Calu3 (cell line): ENCODE measurements around the gene KCNT2. TPM values are rescaled to one million over a fixed set of nuclear protein-coding genes. Genes with fewer than 3 reads are reported as not detected.

ENCODE experiments used
- BruUV-seq: library from RNA; stranded (reverse); fragments of 400-500 nt; replicated peaks from 2 replicates; lab custom pipeline; 2021; lab: Mats Ljungman, UMichigan
- CTCF ChIA-PET: fragments of 300-600 bp; sonication (Branson Sonifier 250); formaldehyde crosslinking; loops from one replicate; lab custom pipeline; 2022; ENCODE audit warnings: antibody characterized with exemption; lab: Charles Lee
- DNase-seq: peaks from one replicate; pipeline ENCODE4 v3.0.0; 2022
- H3K27ac Mint-ChIP-seq: one replicate; pipeline ENCODE4 v1.8.0; 2022; ENCODE audit warnings: mixed read lengths; ENCODE audit not compliant: unreplicated experiment
- H3K27me3 Mint-ChIP-seq: one replicate; pipeline ENCODE4 v1.8.0; 2022; ENCODE audit warnings: mixed read lengths; ENCODE audit not compliant: unreplicated experiment
- H3K36me3 Mint-ChIP-seq: one replicate; pipeline ENCODE4 v1.8.0; 2022; ENCODE audit warnings: mild to moderate bottlenecking, moderate library complexity, mixed read lengths; ENCODE audit not compliant: insufficient read depth, unreplicated experiment
- H3K4me1 Mint-ChIP-seq: one replicate; pipeline ENCODE4 v1.8.0; 2022; ENCODE audit warnings: mild to moderate bottlenecking, low read depth, mixed read lengths; ENCODE audit not compliant: unreplicated experiment
- H3K4me3 Mint-ChIP-seq: one replicate; pipeline ENCODE4 v1.8.0; 2022; ENCODE audit warnings: mild to moderate bottlenecking, low read depth, moderate library complexity, mixed read lengths; ENCODE audit not compliant: unreplicated experiment
- H3K9me3 Mint-ChIP-seq: one replicate; pipeline ENCODE4 v1.8.0; 2022; ENCODE audit warnings: low read depth, mixed read lengths; ENCODE audit not compliant: unreplicated experiment
- CTCF ChIP-seq: fragments of 200-600 bp; IDR thresholded peaks from one replicate; pipeline ENCODE4 v1.8.0; 2022; ENCODE audit warnings: antibody characterized with exemption; ENCODE audit not compliant: unreplicated experiment
- intact Hi-C: fragments of 100-400 bp; cut with micrococcal nuclease; formaldehyde crosslinking; loops from one replicate; pipeline ENCODE4 v1.10.0; 2022; ENCODE audit not compliant: unreplicated experiment
- total RNA-seq: library from RNA; stranded (reverse); gene quantifications from 2 replicates; pipeline ENCODE4 v1.2.3, GENCODE V29; 2022

The KCNT2 gene
- total RNA-seq, 1 experiment from 2014 or later: 3.3 TPM

- no peak for DNase-seq
- intact Hi-C loops: no loop called here
- H3K27me3 Mint-ChIP-seq: no peaks in the 10 kb centered on the region
- H3K9me3 Mint-ChIP-seq: no peaks in the 10 kb centered on the region
- BruUV-seq: no TSS peak
- TF ChIP-seq CTCF: no peak
- no peaks in the 10 kb centered on the region for H3K4me1 Mint-ChIP-seq
- no peak overlapping the region for H3K27ac Mint-ChIP-seq
- H3K36me3 Mint-ChIP-seq: no peaks in the 10 kb centered on the region
- H3K4me3 Mint-ChIP-seq: no peak overlapping the region
- CTCF ChIA-PET: no interaction called here
These were observed 215.0 kb downstream of the KCNT2 start for GRCh38 chr1:196393282-196393681.

- Mint-ChIP-seq H3K27me3 (no peaks in the 10 kb centered on the region), H3K27ac (no peak overlapping the region), H3K36me3 (no peaks in the 10 kb centered on the region), H3K4me1 (no peaks in the 10 kb centered on the region), H3K4me3 (no peak overlapping the region), H3K9me3 (no peaks in the 10 kb centered on the region)
- intact Hi-C loops: no loop called here
- no peak for TF ChIP-seq CTCF
- BruUV-seq: no TSS peak
- CTCF ChIA-PET: no interaction called here
- no peak for DNase-seq
These were observed 220.5 kb downstream of the KCNT2 start for GRCh38 chr1:196387766-196388165.

- CTCF ChIA-PET: no interaction called here
- H3K9me3 Mint-ChIP-seq: no peaks in the 10 kb centered on the region
- BruUV-seq: no TSS peak
- H3K4me1 Mint-ChIP-seq: no peaks in the 10 kb centered on the region
- TF ChIP-seq CTCF: no peak
- no peak for DNase-seq
- no peaks in the 10 kb centered on the region for H3K36me3 Mint-ChIP-seq
- H3K4me3 Mint-ChIP-seq: no peak overlapping the region
- H3K27me3 Mint-ChIP-seq: no peaks in the 10 kb centered on the region
- no peak overlapping the region for H3K27ac Mint-ChIP-seq
- intact Hi-C loops: no loop called here
These were observed 223.1 kb downstream of the KCNT2 start for GRCh38 chr1:196385109-196385508.

GRCh38 chr1:196382383-196382782 is 225.9 kb downstream of the KCNT2 start:
- H3K27ac Mint-ChIP-seq: no peak overlapping the region
- DNase-seq: no peak
- H3K9me3 Mint-ChIP-seq: no peaks in the 10 kb centered on the region
- CTCF ChIA-PET: no interaction called here
- H3K4me3 Mint-ChIP-seq: no peak overlapping the region
- TF ChIP-seq CTCF: no peak
- no peaks in the 10 kb centered on the region for H3K27me3 Mint-ChIP-seq
- no peaks in the 10 kb centered on the region for H3K36me3 Mint-ChIP-seq
- intact Hi-C loops: no loop called here
- peaks cover 12% of the 10 kb centered on the region for H3K4me1 Mint-ChIP-seq
- no TSS peak for BruUV-seq
